ENCODE data around the gene TYR. TPM values are rescaled to one million over a fixed set of nuclear protein-coding genes. Genes with fewer than 3 reads are reported as not detected.

Gene TYR
- total RNA-seq, 1 experiment from 2014 or later, result not detected

DNA sequence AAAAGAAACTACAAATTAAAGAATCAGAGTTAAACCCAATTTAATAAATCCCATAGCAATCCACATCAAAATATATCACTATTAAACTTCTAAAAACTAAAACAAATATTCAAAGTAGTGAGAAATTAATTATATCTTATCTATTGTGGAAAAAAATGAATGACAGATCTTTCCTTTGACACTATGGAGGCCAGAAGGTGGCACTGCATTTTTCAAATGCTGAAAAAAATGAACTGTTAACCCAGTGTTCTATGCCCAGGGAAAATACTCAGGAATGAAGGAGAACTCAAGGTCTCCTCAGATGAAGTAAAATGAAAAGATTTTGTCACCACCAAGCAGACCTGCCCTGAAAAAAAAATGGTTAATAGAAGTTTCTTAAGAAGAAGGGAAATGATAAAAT is 27.7 kb downstream of the TYR start:
- H2BK15ac ChIP-seq (ENCODE audit: low read depth, low read length), result no peak overlapping the region
- no peak overlapping the region for H2BK5ac ChIP-seq (ENCODE audit: insufficient read length, low read length)
- H3K9me3 Mint-ChIP-seq, result peaks cover 3 to 5% of the 10 kb centered on the region in 2 experiments; a peak in 2 of 5 replicates
- no peak overlapping the region for H4K8ac ChIP-seq (replicated peaks; ENCODE audit: insufficient read length, low read depth, low read length)
- no peak overlapping the region for H2BK20ac ChIP-seq (ENCODE audit: low read depth, low read length, poor library complexity, severe bottlenecking)
- H3K79me1 ChIP-seq (ENCODE audit: insufficient read depth, low read depth, low read length, poor library complexity, severe bottlenecking), result no peaks in the 10 kb centered on the region
- no peak overlapping the region for H3K9ac ChIP-seq (ENCODE audit: extremely low read depth, insufficient read length, low read length)
- peaks cover 10 to 12% of the 10 kb centered on the region in 2 experiments for H3K4me1 Mint-ChIP-seq
- TF ChIP-seq, protein P1, sequence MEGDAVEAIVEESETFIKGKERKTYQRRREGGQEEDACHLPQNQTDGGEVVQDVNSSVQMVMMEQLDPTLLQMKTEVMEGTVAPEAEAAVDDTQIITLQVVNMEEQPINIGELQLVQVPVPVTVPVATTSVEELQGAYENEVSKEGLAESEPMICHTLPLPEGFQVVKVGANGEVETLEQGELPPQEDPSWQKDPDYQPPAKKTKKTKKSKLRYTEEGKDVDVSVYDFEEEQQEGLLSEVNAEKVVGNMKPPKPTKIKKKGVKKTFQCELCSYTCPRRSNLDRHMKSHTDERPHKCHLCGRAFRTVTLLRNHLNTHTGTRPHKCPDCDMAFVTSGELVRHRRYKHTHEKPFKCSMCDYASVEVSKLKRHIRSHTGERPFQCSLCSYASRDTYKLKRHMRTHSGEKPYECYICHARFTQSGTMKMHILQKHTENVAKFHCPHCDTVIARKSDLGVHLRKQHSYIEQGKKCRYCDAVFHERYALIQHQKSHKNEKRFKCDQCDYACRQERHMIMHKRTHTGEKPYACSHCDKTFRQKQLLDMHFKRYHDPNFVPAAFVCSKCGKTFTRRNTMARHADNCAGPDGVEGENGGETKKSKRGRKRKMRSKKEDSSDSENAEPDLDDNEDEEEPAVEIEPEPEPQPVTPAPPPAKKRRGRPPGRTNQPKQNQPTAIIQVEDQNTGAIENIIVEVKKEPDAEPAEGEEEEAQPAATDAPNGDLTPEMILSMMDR (conservative IDR thresholded peaks at IDR 0.05), result no peak; the same call in 2 of the 3 replicates
- no peak overlapping the region for H2BK12ac ChIP-seq (ENCODE audit: insufficient read length, low read depth, low read length)
- DNase-seq, result no peak
- H3K18ac ChIP-seq (ENCODE audit: insufficient read length, low read depth, low read length), result no peak overlapping the region
- H4K91ac ChIP-seq (ENCODE audit: insufficient read length, low read depth, low read length), result no peak overlapping the region
- no peak overlapping the region for H3K4me2 ChIP-seq (ENCODE audit: insufficient read depth, insufficient read length, low read length)
- H3K27me3 Mint-ChIP-seq (ENCODE audit: low read depth), result no peaks in the 10 kb centered on the region
- no peak overlapping the region for H2BK120ac ChIP-seq (ENCODE audit: low read depth, low read length, poor library complexity, severe bottlenecking)
- H3K27ac ChIP-seq (ENCODE audit: insufficient read length, low read depth, low read length), result no peak overlapping the region
- no peak overlapping the region for H3K23ac ChIP-seq (ENCODE audit: insufficient read length, low read depth, low read length)
- H3T11ph ChIP-seq (ENCODE audit: low read length), result no peak overlapping the region
- no peaks in the 10 kb centered on the region for H4K20me1 ChIP-seq (ENCODE audit: control insufficient read depth, insufficient read depth, insufficient read length)
- H3K23me2 ChIP-seq (ENCODE audit: insufficient read length, low read depth, low read length, poor library complexity, severe bottlenecking), result no peaks in the 10 kb centered on the region
- H2AK5ac ChIP-seq (ENCODE audit: insufficient read length, low read length), result no peak overlapping the region
- no peaks in the 10 kb centered on the region; the same call in 1 of the 2 replicates for H3K4me1 ChIP-seq (ENCODE audit: insufficient read depth, low read length)
- no peak overlapping the region for H3K4ac ChIP-seq (ENCODE audit: low read depth, low read length)
- no peak overlapping the region for H2AFZ ChIP-seq (ENCODE audit: low read length)
- H3K27ac Mint-ChIP-seq, result no peak overlapping the region
- no peak overlapping the region for H3K14ac ChIP-seq (ENCODE audit: insufficient read depth, low read length)
- no peak overlapping the region for H3K4me3 Mint-ChIP-seq
- no peaks in the 10 kb centered on the region for H3K27me3 ChIP-seq (ENCODE audit: insufficient read depth, low read length)
- H3K79me2 ChIP-seq (ENCODE audit: insufficient read depth, low read length), result no peaks in the 10 kb centered on the region
- peaks cover 0 to 2% (median 0%) of the 10 kb centered on the region in 3 experiments; a peak in 1 of 7 replicates for H3K36me3 Mint-ChIP-seq (ENCODE audit: insufficient read depth in 1 of 3, low read depth in 3 of 3)
- H3K9me3 ChIP-seq (ENCODE audit: control insufficient read depth, low read depth, low read length), result no peaks in the 10 kb centered on the region
- H4K5ac ChIP-seq (ENCODE audit: insufficient read length, low read depth, low read length), result no peak overlapping the region
- no peak overlapping the region for H3K56ac ChIP-seq (ENCODE audit: insufficient read length, low read depth, low read length)
